Liver (tissue), 9 donors: ENCODE data around the gene ATXN1. TPM values are rescaled to one million over a fixed set of nuclear protein-coding genes. Genes with fewer than 3 reads are reported as not detected.

ENCODE experiments used
- DNase-seq: peaks from one replicate; pipeline ENCODE4 v3.0.0-alpha.2; 2017; ENCODE audit warnings: low spot score
- H3K27ac ChIP-seq, 2 donors: one replicate each; pipeline ENCODE4 v1.7.0; 2013; ENCODE audit warnings: inconsistent platforms in 2 of 2, low read length in 2 of 2, control low read depth in 1 of 2, low read depth in 1 of 2, mild to moderate bottlenecking in 1 of 2
- H3K27me3 ChIP-seq, 4 donors: one replicate each; pipeline versions ENCODE4 v1.6.1 to v1.7.0; 2013; ENCODE audit warnings: low read length in 3 of 4, inconsistent platforms in 1 of 4, mild to moderate bottlenecking in 1 of 4, moderate library complexity in 1 of 4; ENCODE audit not compliant: control insufficient read depth in 4 of 4, insufficient read depth in 4 of 4
- H3K36me3 ChIP-seq, 4 donors: one replicate each; pipeline versions ENCODE4 v1.6.1 to v1.7.0; 2013; ENCODE audit warnings: low read length in 3 of 4, mild to moderate bottlenecking in 3 of 4, low read depth in 1 of 4, moderate library complexity in 1 of 4; ENCODE audit not compliant: control insufficient read depth in 4 of 4, insufficient read depth in 3 of 4
- H3K4me1 ChIP-seq, 4 donors: one replicate each; pipeline versions ENCODE4 v1.6.1 to v1.7.0; 2013; ENCODE audit warnings: low read length in 3 of 4, mild to moderate bottlenecking in 3 of 4, moderate library complexity in 1 of 4; ENCODE audit not compliant: control insufficient read depth in 4 of 4, insufficient read depth in 4 of 4
- H3K4me3 ChIP-seq, 3 donors: one replicate each; pipeline versions ENCODE4 v1.6.1 to v1.7.0; 2013; ENCODE audit warnings: low read length in 3 of 3, control low read depth in 1 of 3, low read depth in 1 of 3, mild to moderate bottlenecking in 1 of 3
- H3K9ac ChIP-seq, 2 donors: one replicate each; pipeline ENCODE4 v1.7.0; 2013; ENCODE audit warnings: low read length in 2 of 2, mild to moderate bottlenecking in 2 of 2, moderate library complexity in 2 of 2, control low read depth in 1 of 2, low read depth in 1 of 2
- H3K9me3 ChIP-seq, 4 donors: one replicate each; pipeline versions ENCODE4 v1.6.1 to v1.7.0; 2013; ENCODE audit warnings: low read length in 3 of 4; ENCODE audit not compliant: control insufficient read depth in 4 of 4
- ATF3 ChIP-seq: IDR thresholded peaks from 2 replicates; pipeline ENCODE4 v1.6.1; 2016; ENCODE audit warnings: antibody characterized with exemption
- FOXA1 ChIP-seq: IDR thresholded peaks from 2 replicates; pipeline ENCODE4 v1.6.1; 2016; ENCODE audit warnings: antibody characterized with exemption
- FOXA2 ChIP-seq: IDR thresholded peaks from 2 replicates; pipeline ENCODE4 v1.6.1; 2016; ENCODE audit warnings: antibody characterized with exemption
- GABPA ChIP-seq, 2 donors: IDR thresholded peaks in 1 of 2; conservative IDR thresholded peaks in 1 of 2; 2 replicates each; pipeline ENCODE4 v1.6.1; 2016; ENCODE audit warnings: antibody characterized with exemption in 2 of 2, mild to moderate bottlenecking in 1 of 2, moderate library complexity in 1 of 2
- HNF4A ChIP-seq, 2 donors: conservative IDR thresholded peaks; 2 replicates each; pipeline ENCODE4 v1.6.1; 2016; ENCODE audit warnings: antibody characterized with exemption in 2 of 2, mild to moderate bottlenecking in 2 of 2
- HNF4G ChIP-seq: IDR thresholded peaks from 2 replicates; pipeline ENCODE4 v1.6.1; 2016; ENCODE audit warnings: antibody characterized with exemption
- JUND ChIP-seq, 2 donors: IDR thresholded peaks; 2 replicates each; pipeline ENCODE4 v1.6.1; 2016; ENCODE audit warnings: antibody characterized with exemption in 2 of 2
- MAX ChIP-seq: IDR thresholded peaks from 2 replicates; pipeline ENCODE4 v1.6.1; 2016; ENCODE audit warnings: antibody characterized with exemption
- NR2F2 ChIP-seq: IDR thresholded peaks from 2 replicates; pipeline ENCODE4 v1.6.1; 2016; ENCODE audit warnings: antibody characterized with exemption
- RAD21 ChIP-seq, 2 donors: IDR thresholded peaks; 2 replicates each; pipeline ENCODE4 v1.6.1; 2016; ENCODE audit warnings: antibody characterized with exemption in 2 of 2, mild to moderate bottlenecking in 2 of 2
- REST ChIP-seq: IDR thresholded peaks from 2 replicates; pipeline ENCODE4 v1.6.1; 2016; ENCODE audit warnings: antibody characterized with exemption, mild to moderate bottlenecking
- RXRA ChIP-seq, 2 donors: IDR thresholded peaks; 2 replicates each; pipeline ENCODE4 v1.6.1; 2017 to 2018; ENCODE audit warnings: antibody characterized with exemption in 2 of 2, mild to moderate bottlenecking in 1 of 2
- SP1 ChIP-seq: IDR thresholded peaks from 2 replicates; pipeline ENCODE4 v1.6.1; 2018; ENCODE audit warnings: antibody characterized with exemption, mild to moderate bottlenecking
- ZBTB33 ChIP-seq: IDR thresholded peaks from 2 replicates; pipeline ENCODE4 v1.6.1; 2016; ENCODE audit warnings: antibody characterized with exemption
- WGBS: extraction: QIAGEN DNeasy Blood & Tissue Kit; methylation state at CpG from one replicate; pipeline ENCODE4 v1.1.7; 2013; 5-methylcytosine and 5-hydroxymethylcytosine counted together
- polyA plus RNA-seq, 2 donors: library from polyadenylated mRNA; stranded (reverse) in 1 of 2; unstranded in 1 of 2; fragments of 200-250 nt in 1 of 2; fragments of >200 nt in 1 of 2; fragmentation: Nextera tagmentation in 1 of 2; extraction: Ambion mirVana in 1 of 2; gene quantifications; one replicate each; pipeline versions ENCODE4 v1.2.1 to v1.2.3, GENCODE V29; 2013 to 2015
- total RNA-seq, 2 donors: library from RNA; depleted of rRNA; stranded (reverse); fragments of >200 nt; gene quantifications; one replicate each; pipeline ENCODE4 v1.2.3, GENCODE V29; 2014
- donor health status: healthy.
- donor health status: healthy.
- donor health status: healthy.
- donor health status: healthy.
- donor health status: healthy.

ATXN1 gene
- total and polyA plus RNA-seq, 4 donors, result 4.3 to 29.7 (median 8.2) TPM

GRCh38 chr6:16498957-16499356, 262.3 kb downstream of the ATXN1 start:
- Histone ChIP-seq H3K4me3 (no peak overlapping the region), H3K27me3 (no peaks in the 10 kb centered on the region), H3K9ac (no peak overlapping the region), H3K4me1 (no peaks in the 10 kb centered on the region), H3K36me3 (peaks cover 0 to 2% (median 0%) of the 10 kb centered on the region in 4 donors), H3K27ac (no peak overlapping the region), H3K9me3 (no peaks in the 10 kb centered on the region)
- DNase-seq, result no peak
- no peak for TF ChIP-seq HNF4A (conservative IDR thresholded peaks at IDR 0.05)
- no peak for TF ChIP-seq MAX
- no peak for TF ChIP-seq NR2F2
- no peak for TF ChIP-seq FOXA2
- TF ChIP-seq REST, result no peak
- no peak for TF ChIP-seq ZBTB33
- no peak for TF ChIP-seq HNF4G
- TF ChIP-seq RXRA (IDR thresholded peaks at IDR 0.05), result no peak
- no peak for TF ChIP-seq RAD21 (IDR thresholded peaks at IDR 0.05)
- no peak for TF ChIP-seq GABPA (IDR thresholded peaks at IDR 0.05 in 1 of 2, conservative IDR thresholded peaks at IDR 0.05 in 1 of 2)
- TF ChIP-seq JUND (IDR thresholded peaks at IDR 0.05), result no peak
- no peak for TF ChIP-seq FOXA1
- no peak for TF ChIP-seq ATF3

GRCh38 chr6:16498237-16498636, 263.0 kb downstream of the ATXN1 start:
- Histone ChIP-seq H3K36me3 (peaks cover 0 to 2% (median 0%) of the 10 kb centered on the region in 4 donors), H3K27me3 (no peaks in the 10 kb centered on the region), H3K27ac (no peak overlapping the region), H3K4me1 (no peaks in the 10 kb centered on the region), H3K4me3 (no peak overlapping the region), H3K9me3 (no peaks in the 10 kb centered on the region), H3K9ac (no peak overlapping the region)
- TF ChIP-seq RXRA (IDR thresholded peaks at IDR 0.05) (no peak), FOXA1 (no peak), SP1 (no peak), HNF4A (conservative IDR thresholded peaks at IDR 0.05) (no peak), NR2F2 (no peak)
- DNase-seq, result no peak
- 95% methylated on average over 1 of the region's 1 CpG for WGBS
